ENCODE results near the gene ARRDC2.
A peak's percentile ranks its signal among the peaks of the same experiment; 100 is the strongest.
"Not testable (repeated sequence)": the region's sequence is repeated elsewhere in the genome, so short reads cannot be mapped to it uniquely, and the experiment has no call there.

The ARRDC2 gene

GRCh38 chr19:18017275-18018083 lies 9.5 kb downstream of the ARRDC2 start:
- DNase-seq: no peak

GRCh38 chr19:18020212-18021085 lies 12.5 kb downstream of the ARRDC2 start:
- DNase-seq: peak; percentile 74

- DNase-seq: peak; percentile 78
Measured at GRCh38 chr19:18021121-18021755, 13.3 kb downstream of the ARRDC2 start.

GRCh38 chr19:18023622-18024251 lies 15.8 kb downstream of the ARRDC2 start:
- DNase-seq: peak; percentile 90

- DNase-seq: no peak
Measured at GRCh38 chr19:18027151-18027550, 19.2 kb downstream of the ARRDC2 start.

GRCh38 chr19:18029617-18030338 lies 21.8 kb downstream of the ARRDC2 start:
- DNase-seq: peak; percentile 40

GRCh38 chr19:18031401-18031800 lies 23.4 kb downstream of the ARRDC2 start:
- DNase-seq: not testable (repeated sequence)

DNA sequence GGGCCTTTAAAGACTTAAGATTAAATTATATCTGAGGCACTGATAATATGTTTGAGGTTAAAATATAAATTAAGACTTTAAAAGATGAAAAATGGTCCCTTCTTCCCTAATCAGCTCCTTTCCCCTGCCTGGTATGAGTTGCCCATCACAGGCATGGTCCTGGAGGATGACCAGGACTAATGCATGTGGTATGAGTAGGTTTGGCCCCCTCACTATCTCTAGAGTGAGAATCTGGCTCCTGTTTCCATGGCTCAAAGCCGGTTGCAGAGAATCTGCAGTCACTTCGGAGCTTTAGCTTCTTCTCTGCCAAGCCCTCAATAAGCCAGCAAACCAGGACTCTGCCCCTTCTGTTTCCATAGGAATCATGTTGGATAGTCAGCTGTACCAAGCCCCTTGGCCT lies 24.1 kb downstream of the ARRDC2 start:
- not testable (repeated sequence) for DNase-seq

DNA sequence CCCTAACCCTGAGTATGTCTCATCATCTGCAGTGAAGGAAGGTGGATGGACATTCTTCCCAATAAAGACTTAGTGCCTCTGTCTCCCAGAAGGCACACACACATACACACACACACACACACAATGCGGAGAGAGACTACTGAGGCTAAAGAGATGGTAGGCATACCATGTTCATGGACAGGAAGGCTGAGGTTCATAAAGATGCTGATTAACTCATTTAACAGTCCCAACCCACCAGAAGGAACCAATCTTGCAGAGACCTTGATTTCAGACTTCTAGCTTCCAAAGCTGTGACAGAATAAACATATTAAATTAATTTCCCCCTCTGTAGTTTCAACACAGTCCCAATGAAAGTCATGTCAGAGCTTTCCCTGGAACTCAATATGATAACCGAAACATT lies 33.1 kb downstream of the ARRDC2 start:
- DNase-seq: no peak

GRCh38 chr19:18043676-18044075 lies 35.7 kb downstream of the ARRDC2 start:
- DNase-seq: no peak

DNA sequence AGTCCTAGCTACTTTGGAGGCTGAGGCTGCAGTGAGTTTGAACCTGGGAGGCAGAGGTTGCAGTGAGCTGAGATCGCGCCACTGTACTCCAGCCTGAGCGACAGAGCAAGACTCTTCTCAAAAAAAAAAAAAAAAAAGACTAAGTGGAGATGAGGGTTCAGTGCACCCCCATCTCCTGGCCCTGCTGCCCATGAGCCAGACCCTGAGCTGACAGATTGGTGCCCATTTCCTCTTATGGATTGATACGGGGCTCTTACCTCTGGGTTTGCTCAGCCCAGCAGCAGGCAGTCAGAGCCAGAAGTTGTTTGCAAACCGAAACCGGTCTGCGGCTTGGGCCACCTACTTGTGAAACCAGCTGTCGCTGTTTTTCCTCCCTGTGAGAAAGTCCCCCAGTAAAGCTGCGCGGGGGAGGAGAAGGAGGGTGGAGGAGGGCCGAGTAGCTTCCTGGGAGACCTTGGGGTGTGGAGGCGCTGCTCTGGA lies 36.9 kb downstream of the ARRDC2 start:
- DNase-seq: peak; percentile 85

- no peak for DNase-seq
Measured at GRCh38 chr19:18045307-18046050, 37.5 kb downstream of the ARRDC2 start.

- no peak for DNase-seq
Measured at GRCh38 chr19:18046059-18046718, 38.2 kb downstream of the ARRDC2 start.

DNA sequence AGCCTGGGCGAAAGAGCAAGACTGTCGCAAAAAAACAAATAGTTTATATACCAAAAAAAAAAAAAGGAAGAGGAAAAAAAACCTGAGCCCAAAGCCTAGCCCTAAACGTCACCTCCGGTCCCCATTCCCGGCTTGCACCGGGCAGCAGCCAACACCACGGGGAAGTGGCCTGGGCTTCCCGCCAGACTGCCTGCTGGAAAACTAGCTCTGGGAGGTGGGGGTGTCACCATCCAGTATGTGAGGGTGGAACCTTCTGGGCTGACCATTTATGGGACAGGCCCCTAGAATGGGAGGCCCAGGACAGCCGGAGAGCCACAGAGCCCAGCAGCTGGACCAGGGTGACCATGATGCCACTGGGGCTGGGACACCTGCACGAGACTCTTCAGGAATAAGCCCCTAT lies 41.4 kb downstream of the ARRDC2 start:
- DNase-seq: peak; percentile 87

DNA sequence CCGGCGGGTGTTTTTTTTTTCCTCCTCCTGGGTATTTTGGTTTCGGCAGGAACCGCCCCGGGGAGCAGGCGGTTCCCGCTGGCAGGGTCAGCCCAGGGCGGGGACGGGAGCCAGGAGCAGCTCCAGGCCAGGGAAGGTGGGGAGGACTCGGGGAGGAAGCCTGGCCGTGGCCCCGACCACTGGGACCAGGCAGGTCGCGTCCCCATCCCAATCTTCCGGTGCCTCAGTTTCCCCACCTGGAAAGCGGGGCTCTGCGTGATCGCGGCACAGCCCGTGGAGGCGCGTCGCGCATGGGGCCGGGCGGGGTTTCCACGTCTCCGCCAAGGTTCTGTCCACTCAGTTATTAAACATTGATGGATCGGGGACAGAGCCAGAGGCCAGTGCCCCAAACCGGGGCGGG lies 43.9 kb downstream of the ARRDC2 start:
- DNase-seq: no peak

DNA sequence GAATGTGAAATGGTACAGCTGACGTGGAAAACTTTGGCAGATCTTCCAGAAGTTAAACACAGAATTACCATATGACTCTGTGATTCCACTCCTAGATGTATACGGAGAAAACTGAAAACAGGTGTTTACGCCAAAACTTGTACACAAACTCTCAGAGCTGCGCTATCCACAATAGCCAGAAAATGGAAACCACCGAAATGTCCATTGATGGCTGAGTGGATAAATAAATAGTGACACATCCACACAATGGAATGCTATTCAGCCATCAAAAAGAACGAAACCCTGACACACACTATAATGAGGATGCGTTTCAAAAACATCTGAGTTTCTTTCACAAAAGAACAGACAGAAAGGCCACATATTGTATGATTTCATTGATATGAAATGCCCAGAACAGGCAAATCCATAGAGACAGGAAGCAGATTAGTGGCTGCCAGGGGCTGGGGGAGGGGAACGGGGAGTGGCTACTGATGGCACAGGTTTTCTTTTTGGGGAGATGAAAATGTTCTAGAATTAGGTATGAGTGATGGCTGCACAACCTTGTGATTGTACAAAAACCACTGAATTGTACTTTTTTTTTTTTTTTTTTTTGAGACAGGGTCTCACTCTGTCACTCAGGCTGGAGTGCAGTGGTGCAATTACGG lies 45.7 kb downstream of the ARRDC2 start:
- no peak for DNase-seq

- no peak for DNase-seq
Measured at GRCh38 chr19:18055967-18056366, 48.0 kb downstream of the ARRDC2 start.

GRCh38 chr19:18057557-18057956 lies 49.6 kb downstream of the ARRDC2 start:
- DNase-seq: peak; percentile 40

DNA sequence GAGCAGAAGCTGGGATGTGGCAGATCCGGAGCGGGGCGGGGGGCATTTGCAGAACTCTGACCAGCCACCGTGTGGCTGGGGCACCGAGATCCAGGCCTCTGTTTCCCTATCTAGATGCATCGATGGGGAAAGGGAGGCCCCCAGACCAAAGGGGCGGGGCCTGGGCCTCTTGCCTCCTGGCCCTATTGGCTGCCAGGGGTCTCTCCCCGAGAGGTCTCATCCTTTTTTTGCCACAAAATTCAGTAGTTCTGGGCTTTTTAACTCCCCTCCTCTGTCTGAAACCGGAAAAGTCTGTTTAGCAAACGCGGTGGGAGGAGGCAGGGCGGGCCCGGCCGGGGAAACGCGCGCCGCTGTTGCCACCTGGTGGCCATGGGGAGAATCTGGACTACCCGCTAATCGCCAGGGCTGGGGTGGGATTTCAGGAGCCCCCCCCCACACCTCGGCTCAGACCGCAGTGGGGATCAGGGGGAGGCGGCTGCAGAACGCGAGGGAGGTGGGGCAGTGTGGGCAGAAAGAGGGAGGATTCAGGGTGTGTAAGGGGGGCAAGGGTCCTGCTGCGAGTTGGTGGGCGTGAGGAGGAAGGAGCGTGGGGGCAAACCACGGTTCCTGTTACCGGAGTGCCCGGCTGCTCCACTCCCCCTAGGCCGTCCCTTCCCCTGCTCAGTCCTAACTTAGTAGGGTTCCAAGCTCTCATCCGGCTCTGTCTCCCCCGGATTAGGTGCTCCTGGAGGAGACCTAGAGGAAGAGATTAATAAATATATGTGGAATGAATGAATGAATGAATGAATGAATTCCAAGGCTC lies 50.4 kb downstream of the ARRDC2 start:
- peak; percentile 89 for DNase-seq
